T-helper 1 cell (primary cell): ENCODE measurements around the gene ISOC2.
A peak's percentile ranks its signal among the peaks of the same experiment; 100 is the strongest.
"Not testable (repeated sequence)": the region's sequence is repeated elsewhere in the genome, so short reads cannot be mapped to it uniquely, and the experiment has no call there.

Experiments used
- DNase-seq, 5 donors: peaks; one replicate each; pipeline ENCODE4 v3.0.0-alpha.2; 2012 to 2020

ISOC2 gene

DNA sequence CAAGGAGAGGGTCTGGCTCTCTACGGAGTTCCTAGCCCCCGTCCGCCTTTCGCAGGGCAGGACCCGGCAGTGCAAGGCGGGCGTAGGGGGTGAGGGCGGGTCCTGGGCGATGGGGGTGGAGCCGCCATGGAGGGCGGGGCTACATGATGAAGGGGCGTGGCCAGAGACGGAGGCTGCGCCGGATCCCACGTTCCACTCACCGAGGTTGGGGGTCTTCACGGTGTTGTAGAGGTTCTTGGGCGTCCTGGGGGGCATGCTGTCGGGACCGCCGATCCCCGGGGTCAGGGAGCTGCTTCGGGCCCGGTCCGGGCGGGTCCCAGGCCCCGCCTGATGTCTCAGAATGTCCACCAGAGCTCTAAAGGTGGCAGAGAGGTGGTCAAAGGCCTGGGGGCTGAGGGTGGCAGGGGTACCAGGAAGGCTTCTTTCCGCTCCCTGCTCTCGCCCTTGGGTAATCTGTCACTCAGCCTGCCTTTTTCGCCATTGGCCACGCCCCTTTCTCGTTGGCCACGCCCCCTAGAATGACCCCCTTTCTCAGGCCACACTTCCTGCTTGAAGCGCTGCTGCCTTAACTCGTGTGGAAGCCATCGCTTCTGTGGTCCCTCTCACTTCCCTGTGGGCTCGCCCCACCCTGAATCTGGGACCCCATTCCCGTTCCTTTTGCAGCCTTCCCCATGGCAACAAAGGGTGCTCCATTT lies 20.9 kb downstream of the ISOC2 start:
- DNase-seq = no peak

DNA sequence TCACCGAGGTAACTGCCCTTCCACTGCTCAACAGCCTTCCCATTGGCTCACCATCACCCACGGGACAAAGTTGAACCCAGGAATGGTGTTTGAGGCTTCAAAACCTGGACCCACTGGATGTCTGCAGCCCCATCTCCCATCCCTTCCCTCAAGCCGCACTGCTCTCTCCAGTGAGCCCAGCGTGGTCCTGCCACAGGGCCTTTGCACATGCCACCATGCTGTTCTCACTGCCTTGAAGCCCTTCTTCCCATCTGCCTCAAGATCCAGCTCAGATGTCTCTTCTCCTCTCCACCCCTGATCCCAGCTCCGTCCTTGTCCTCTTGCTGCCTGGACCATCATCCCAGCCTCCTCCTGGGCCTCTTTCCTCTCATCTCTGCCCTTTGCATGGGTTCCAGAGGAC lies 22.4 kb downstream of the ISOC2 start:
- DNase-seq = no peak

DNA sequence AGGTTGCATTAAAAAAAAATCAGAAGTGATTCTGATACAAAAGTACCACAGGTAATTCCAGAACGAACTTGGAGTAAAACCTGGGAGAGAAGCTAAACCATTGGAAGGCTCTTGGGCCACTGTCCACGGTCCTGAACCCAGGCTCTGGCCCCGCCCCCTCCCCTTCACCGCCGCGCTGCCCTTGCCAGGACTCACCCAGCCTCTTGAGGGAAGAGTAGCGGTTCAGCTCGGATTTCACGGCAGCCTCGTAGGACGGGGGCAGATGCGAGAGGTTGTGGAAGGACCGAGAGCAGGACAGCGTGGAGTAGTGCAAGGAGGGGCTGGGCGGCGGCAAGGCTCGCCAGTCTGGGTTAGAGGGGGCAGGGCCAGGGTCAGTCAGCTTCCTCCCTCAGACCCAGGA lies 24.0 kb downstream of the ISOC2 start:
- no peak for DNase-seq

DNA sequence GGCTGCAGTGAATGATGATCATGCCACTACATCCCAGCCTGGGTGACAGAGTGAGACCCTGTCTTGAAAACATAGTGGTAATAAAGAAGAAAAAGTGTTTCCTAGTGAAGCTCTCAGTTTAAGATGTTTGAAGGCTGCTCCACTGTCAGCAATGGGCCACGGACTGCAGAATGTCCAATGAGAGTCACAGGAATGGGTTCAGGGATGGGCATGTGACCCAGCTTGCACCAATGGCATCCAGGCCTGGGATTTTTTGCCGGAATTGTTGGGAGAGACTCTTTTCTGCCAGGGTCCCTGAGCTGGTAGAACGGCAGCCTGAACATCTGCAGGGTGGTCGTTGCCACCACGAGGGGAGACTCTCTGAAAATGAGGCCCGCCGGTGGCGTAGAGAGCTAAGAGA lies 24.6 kb downstream of the ISOC2 start:
- no peak for DNase-seq

GRCh38 chr19:55435020-55435419 lies 26.4 kb downstream of the ISOC2 start:
- DNase-seq = no peak

GRCh38 chr19:55434356-55434919 lies 27.0 kb downstream of the ISOC2 start:
- no peak for DNase-seq

DNA sequence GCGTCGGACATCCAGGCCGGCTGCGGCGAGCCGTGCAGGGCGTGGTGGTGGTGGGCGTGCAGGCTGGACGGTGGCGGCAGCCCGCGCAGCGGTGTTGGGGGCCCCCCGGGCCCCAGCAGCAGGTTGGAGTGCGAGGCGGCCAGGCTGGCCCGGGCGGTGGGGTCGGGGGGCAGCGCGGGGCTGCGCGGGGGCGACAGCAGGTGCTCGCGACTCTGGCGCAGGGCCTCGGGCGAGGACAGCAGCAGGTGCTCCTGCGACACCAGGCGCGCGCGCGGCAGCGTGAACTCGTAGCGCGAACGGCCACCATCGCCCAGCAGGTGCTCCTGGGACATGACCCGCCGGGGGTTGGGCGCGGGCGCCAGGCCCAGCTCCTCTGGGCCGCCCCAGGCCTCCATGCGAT lies 28.1 kb downstream of the ISOC2 start:
- DNase-seq = no peak

- no peak for DNase-seq
These were observed 29.0 kb downstream of the ISOC2 start for GRCh38 chr19:55432241-55432959.

DNA sequence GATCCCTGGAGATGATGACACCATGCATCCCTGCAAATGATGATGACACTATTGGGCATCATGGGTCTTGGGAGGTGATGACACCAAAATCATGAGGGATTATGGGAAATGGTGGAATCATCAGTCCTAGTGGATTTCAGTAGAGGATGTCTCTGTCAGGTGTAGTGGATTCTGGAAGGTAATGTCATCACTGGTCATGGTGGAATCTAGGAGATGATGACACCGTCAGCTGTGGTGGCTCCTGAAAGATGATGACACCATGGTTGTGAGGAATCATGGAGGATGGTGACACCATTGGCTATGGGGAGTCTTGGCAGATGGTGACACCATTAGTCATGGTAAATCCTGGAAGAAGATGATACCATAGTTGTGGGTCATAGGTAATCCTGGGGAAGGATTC lies 30.3 kb downstream of the ISOC2 start:
- DNase-seq = no peak

DNA sequence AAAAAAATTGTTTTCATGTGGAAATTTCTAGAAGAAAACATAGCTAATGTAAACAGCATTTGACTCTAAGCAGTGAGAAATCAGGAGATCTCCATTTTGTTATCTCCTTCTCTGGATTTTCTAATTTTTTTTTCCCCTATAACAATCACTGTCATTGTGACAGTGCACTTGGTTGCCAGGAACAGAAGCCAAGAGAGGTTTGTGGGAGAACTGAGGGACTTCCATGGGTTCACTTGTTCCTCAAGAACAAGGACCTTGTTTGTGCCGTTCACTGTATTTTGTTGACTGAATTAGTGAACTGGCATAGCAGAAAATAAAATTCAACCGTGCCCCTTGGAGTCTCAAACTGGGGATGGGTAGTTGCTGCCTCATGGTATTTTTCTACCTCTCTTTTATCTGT lies 35.4 kb downstream of the ISOC2 start:
- DNase-seq = no peak

DNA sequence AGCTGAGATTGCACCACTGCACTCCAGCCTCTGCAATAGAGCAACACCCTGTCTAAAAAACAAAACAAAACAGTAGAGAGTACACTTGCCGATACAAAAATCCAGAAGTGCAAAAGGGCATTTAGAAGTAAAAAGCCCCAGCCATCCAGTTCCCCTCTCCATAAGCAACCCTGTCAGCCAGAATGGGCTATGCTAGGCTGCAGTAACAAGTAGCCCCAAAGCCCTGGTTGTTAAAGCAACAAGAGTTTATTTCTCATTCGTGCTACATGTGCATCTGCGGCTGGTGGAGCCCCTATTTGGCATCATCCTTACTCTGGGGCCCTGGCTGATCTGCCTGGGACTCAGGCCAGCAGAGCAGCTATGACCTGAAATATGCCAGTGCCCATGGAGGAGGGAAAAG lies 36.9 kb downstream of the ISOC2 start:
- no peak for DNase-seq

- no peak for DNase-seq
These were observed 38.0 kb downstream of the ISOC2 start for GRCh38 chr19:55423225-55424005.

DNA sequence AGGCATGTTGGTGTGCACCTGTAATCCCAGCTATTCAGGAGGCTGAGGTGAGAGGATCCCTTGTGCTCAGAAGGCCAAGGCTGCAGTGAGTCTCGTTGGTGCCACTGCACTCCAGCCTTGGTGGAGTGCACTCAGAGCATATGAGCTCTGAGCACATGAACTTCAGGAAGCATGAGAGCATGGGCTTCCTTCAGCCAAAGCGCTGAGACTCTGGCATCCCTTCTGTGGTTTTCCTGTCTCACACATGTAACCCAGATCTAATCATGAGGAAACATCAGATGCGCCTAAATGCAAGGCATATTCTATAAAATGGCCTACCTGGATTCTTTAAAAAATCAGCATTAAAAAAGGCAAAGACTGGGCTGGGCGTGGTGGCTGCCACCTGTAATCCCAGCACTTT lies 40.2 kb downstream of the ISOC2 start:
- peak in 2 of 5 donors; percentile 17 to 27 for DNase-seq

- DNase-seq = no peak
These were observed 41.7 kb downstream of the ISOC2 start for GRCh38 chr19:55419624-55420236.

DNA sequence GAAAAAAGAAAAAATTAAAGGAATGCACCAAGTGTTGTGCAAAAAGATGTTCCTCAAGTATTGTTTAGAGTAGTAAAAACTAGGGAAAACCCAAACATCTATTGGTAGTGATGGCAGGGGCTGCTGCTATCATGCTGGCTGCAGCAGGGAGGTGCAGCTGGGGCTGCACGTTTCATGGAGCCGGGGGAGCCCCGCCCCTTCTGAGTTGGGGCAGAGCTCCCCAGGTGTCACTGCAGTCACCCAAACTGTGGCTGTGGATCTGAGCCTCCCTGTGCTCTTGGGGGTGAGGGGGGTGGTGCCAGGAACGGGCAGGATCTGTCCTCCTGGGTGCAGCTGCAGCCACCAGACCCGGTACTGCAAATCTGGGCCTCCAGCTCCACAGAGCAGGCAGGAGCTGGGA lies 42.3 kb downstream of the ISOC2 start:
- no peak for DNase-seq

DNA sequence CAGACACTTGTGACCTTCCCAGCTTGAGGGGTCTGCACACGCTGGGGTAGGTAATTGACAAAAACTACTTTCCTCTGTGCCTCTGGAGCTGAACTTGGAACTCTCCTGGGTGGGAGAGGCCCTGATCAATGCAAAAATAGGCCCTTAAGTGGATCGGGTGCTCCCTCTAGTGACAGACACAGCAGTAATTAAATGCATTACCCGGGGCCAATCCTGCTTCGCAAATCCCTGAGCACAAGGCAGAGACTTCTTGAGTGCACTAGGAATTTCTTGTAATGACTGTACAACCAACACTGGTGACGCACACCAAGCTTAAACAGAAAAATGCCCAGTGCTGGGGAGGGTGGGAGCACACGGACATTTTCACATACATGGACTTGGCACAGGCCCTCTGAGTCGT lies 43.3 kb downstream of the ISOC2 start:
- peak in 3 of 5 donors; percentile 25 to 57 (median 37) for DNase-seq

GRCh38 chr19:55410168-55410567 lies 51.3 kb downstream of the ISOC2 start:
- no peak for DNase-seq

- not testable (repeated sequence) for DNase-seq
These were observed 52.3 kb downstream of the ISOC2 start for GRCh38 chr19:55409179-55409578.

- no peak for DNase-seq
These were observed 52.9 kb downstream of the ISOC2 start for GRCh38 chr19:55408533-55408872.

DNA sequence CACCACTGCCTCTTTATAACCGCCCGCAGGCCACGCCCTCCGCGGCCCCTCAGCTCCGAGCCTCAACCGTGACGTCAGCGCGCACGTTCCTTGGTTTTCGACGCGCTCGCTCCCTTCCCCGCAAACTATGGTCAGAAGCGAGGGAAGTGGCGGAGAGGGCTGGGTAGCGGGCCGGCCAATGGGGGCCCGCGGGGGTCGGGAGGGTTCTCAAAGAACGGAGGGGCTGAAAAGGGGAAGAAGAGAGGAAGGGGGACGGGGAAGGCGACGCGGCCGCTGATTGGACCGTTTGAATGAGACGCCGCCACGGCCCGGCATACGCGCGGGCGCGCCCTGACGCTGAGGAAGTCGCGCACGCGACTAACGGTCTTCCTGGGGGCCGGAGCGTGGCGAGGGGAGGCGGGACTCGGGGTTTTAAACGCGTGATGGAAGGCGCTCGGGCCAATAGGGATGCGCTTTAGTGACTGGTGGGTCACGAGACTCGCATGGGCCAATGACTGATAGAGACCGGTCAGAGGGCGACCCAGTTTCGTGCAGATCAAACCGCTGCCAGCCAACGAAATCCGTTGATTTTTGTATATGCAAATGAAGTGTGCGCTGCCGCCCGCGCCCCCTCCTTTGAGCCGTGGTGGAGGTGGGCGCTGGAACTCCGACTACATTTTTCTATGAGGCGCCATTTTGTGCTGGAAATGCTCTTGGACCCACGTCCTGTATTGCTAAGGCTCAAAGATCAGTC lies 53.5 kb downstream of the ISOC2 start:
- DNase-seq = peak; percentile 95 to 99 (median 97)

- not testable (repeated sequence) for DNase-seq
These were observed 54.0 kb downstream of the ISOC2 start, which contains the start of gene UBE2S for GRCh38 chr19:55407550-55407799. UBE2S (minus strand) TSS chr19:55407788; CDS start chr19:55407589, 199 bp downstream.

DNA sequence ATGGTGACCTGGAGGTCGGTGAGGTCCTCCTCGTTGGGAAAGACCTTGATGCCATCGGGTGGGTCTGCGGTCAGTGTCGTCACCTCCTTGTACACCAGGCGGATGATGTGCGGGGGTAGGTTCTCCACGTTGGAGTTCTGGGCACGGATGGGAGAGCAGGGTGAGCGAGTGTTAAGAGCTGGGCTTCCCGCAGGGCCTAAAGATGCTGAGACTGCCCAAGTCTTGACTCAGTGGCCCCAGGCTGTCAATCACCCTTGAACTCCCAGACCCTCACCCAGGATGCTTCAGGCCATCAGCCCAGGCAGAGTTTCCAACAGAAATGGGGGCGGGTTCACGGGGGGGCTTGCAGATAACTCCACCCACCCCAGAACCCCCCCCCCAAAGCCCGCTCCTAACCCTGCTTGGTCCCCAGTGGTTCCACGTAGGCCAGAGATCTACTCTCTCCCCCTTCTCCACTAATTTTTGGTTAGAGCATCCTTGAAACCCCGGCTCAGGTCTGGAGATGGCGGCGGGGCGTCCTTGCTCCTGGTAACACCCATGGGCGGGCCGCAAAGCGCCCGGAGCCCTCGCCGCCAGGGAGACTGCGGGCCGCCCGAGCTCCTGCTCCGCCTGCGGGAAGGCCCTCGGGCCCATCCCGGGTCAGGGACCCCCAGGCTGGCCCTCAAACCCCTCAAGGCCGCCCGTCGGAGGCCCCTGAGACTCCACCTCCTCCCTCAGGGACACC lies 54.5 kb downstream of the ISOC2 start:
- peak in 2 of 5 donors; percentile 21 to 59 for DNase-seq
